GM12872 (cell line): Measurements from ENCODE around the gene EHBP1.

Experiments used
- CTCF ChIP-seq: IDR thresholded peaks from 3 replicates; pipeline ENCODE4 v1.5.1; 2011; ENCODE audit warnings: low read depth, mild to moderate bottlenecking, low read length, moderate library complexity; ENCODE audit not compliant: insufficient read depth

The EHBP1 gene

GRCh38 chr2:62811972-62812371 is 106.5 kb downstream of the EHBP1 start:
- TF ChIP-seq CTCF, result no peak

- no peak for TF ChIP-seq CTCF
Measured at GRCh38 chr2:62812921-62813825, 107.7 kb downstream of the EHBP1 start.

GRCh38 chr2:62814123-62814522 is 108.6 kb downstream of the EHBP1 start:
- TF ChIP-seq CTCF, result no peak

- TF ChIP-seq CTCF, result no peak
Measured at GRCh38 chr2:62817348-62817747, 111.8 kb downstream of the EHBP1 start.

- TF ChIP-seq CTCF, result no peak
Measured at GRCh38 chr2:62817995-62818713, 112.6 kb downstream of the EHBP1 start.

GRCh38 chr2:62822549-62822948 is 117.0 kb downstream of the EHBP1 start:
- TF ChIP-seq CTCF, result no peak

- no peak for TF ChIP-seq CTCF
Measured at GRCh38 chr2:62824388-62824787, 118.9 kb downstream of the EHBP1 start.
